RWPE1 (cell line): ENCODE results near the gene ANXA9.

Source experiments
- CTCF ChIA-PET: fragments of 350-600 bp; sonication (Branson Sonifier 250); formaldehyde crosslinking; extraction: SDS; loops from one replicate; lab custom pipeline; 2021; lab: Yijun Ruan, JAX
- POLR2A ChIA-PET: fragments of 400-600 bp; formaldehyde crosslinking; extraction: SDS; loops from one replicate; lab custom pipeline; 2020; ENCODE audit warnings: antibody characterized with exemption; ENCODE audit not compliant: low non-redundant PET; lab: Yijun Ruan, JAX
- DNase-seq: peaks from one replicate; pipeline ENCODE4 v3.0.0; 2012; ENCODE audit warnings: low spot score
- H3K27ac ChIP-seq: fragments of 450-650 bp; 2 replicates; pipeline ENCODE4 v1.5.1; 2017
- CTCF ChIP-seq: fragments of 450-650 bp; conservative IDR thresholded peaks from 2 replicates; pipeline ENCODE4 v1.5.1; 2017; ENCODE audit warnings: low read depth, mild to moderate bottlenecking

Gene ANXA9

GRCh38 chr1:150968491-150968890 is 13.6 kb upstream of the ANXA9 start:
- ChIA-PET POLR2A (no interaction called here), CTCF (interaction anchor here (1.0 kb wide), 1 partner anchor 11 kb away, joined by 4 read pairs; no protein-coding TSS in a partner anchor)

GRCh38 chr1:150969626-150970025 is 12.5 kb upstream of the ANXA9 start:
- no peak for DNase-seq
- ChIA-PET CTCF (no interaction called here), POLR2A (no interaction called here)
- no peak for TF ChIP-seq CTCF
- H3K27ac ChIP-seq: peak overlapping the region; percentile 91

More at GRCh38 chr1:150968491-150968890, 13.6 kb upstream of the ANXA9 start:
- no peak for TF ChIP-seq CTCF
- no peak for DNase-seq
- peak overlapping the region; percentile 91 for H3K27ac ChIP-seq

GRCh38 chr1:150970808-150971582 is 11.1 kb upstream of the ANXA9 start:
- TF ChIP-seq CTCF: no peak
- POLR2A ChIA-PET: no interaction called here
- no peak for DNase-seq
- H3K27ac ChIP-seq: peak overlapping the region; percentile 91
- CTCF ChIA-PET: no interaction called here

- ChIA-PET POLR2A (no interaction called here), CTCF (no interaction called here)
- H3K27ac ChIP-seq: peak overlapping the region; percentile 91
- TF ChIP-seq CTCF: no peak
- DNase-seq: no peak
Measured at GRCh38 chr1:150971583-150972416, 10.3 kb upstream of the ANXA9 start.

GRCh38 chr1:150972417-150972940 is 9.6 kb upstream of the ANXA9 start:
- POLR2A ChIA-PET: no interaction called here
- peak overlapping the region; percentile 91 for H3K27ac ChIP-seq
- TF ChIP-seq CTCF: no peak
- DNase-seq: no peak
- CTCF ChIA-PET: interaction anchor here (0.6 kb wide), 1 partner anchor 17 kb away, joined by 4 read pairs; no protein-coding TSS in a partner anchor

- no peak for TF ChIP-seq CTCF
- ChIA-PET POLR2A (no interaction called here), CTCF (interaction anchor here (0.6 to 1.0 kb wide), 4 partner anchors 12 to 23 kb away, joined by 3 to 4 read pairs (median 3); no protein-coding TSS in a partner anchor)
- DNase-seq: no peak
- peak overlapping the region; percentile 91 for H3K27ac ChIP-seq
Measured at GRCh38 chr1:150973258-150973835, 8.7 kb upstream of the ANXA9 start.
